Thyroid gland (tissue), 4 donors: ENCODE data around the gene UVSSA. TPM values are rescaled to one million over a fixed set of nuclear protein-coding genes. Genes with fewer than 3 reads are reported as not detected.

ENCODE experiments used
- DNase-seq, 2 donors: peaks; one replicate each; pipeline ENCODE4 v3.0.0-alpha.2; 2019
- H3K27ac ChIP-seq, 3 donors: fragments of 200-600 bp; sonication (generic); 1 replicate in 2 of 3; 2 replicates in 1 of 3; pipeline ENCODE4 v1.5.1; 2016 to 2019; ENCODE audit warnings: mild to moderate bottlenecking in 1 of 3, moderate library complexity in 1 of 3
- H3K27me3 ChIP-seq: fragments of 200-600 bp; sonication (generic); one replicate; pipeline ENCODE4 v1.5.1; 2019
- H3K36me3 ChIP-seq, 2 donors: fragments of 200-600 bp; sonication (generic); one replicate each; pipeline ENCODE4 v1.5.1; 2016 to 2019
- H3K4me1 ChIP-seq, 2 donors: fragments of 200-600 bp; sonication (generic); one replicate each; pipeline ENCODE4 v1.5.1; 2017 to 2019
- H3K4me3 ChIP-seq, 3 donors: fragments of 200-600 bp; sonication (generic); replicated peaks in 1 of 3; 1 replicate in 2 of 3; 2 replicates in 1 of 3; pipeline ENCODE4 v1.5.1; 2016; ENCODE audit warnings: mild to moderate bottlenecking in 1 of 3
- H3K9me3 ChIP-seq: fragments of 200-600 bp; sonication (generic); one replicate; pipeline ENCODE4 v1.5.1; 2017
- POLR2A ChIP-seq, 2 donors: fragments of 450-650 bp; IDR thresholded peaks; one replicate each; pipeline ENCODE4 v1.6.1; 2017; ENCODE audit warnings: antibody characterized with exemption in 2 of 2, mild to moderate bottlenecking in 2 of 2, moderate library complexity in 1 of 2
- WGBS, 2 donors: methylation state at CpG; one replicate each; pipeline ENCODE4 v1.1.5; 2017; 5-methylcytosine and 5-hydroxymethylcytosine counted together
- intact Hi-C: fragments of 100-400 bp; cut with DNase I; formaldehyde crosslinking; loops from one replicate; pipeline ENCODE4 v1.15.1; 2023
- total RNA-seq, 4 donors: library from RNA; depleted of rRNA; stranded (reverse); fragments of >200 nt; gene quantifications; one replicate each; pipeline ENCODE4 v1.2.3, GENCODE V29; 2016
- TF ChIP-seq, protein P1 (sequence below), 6 experiments: fragments of 200-600 bp in 3 of 6; fragments of 450-650 bp in 3 of 6; sonication (generic) in 3 of 6; IDR thresholded peaks; one replicate each; pipeline ENCODE4 v1.5.1; 2016 to 2019; ENCODE audit warnings: antibody characterized with exemption in 6 of 6, mild to moderate bottlenecking in 2 of 6, inconsistent platforms in 1 of 6, moderate library complexity in 1 of 6

The UVSSA gene
- total RNA-seq, 4 donors from 2014 or later = 16.7 to 38.7 (median 27.7) TPM

GRCh38 chr4:1405254-1405635, 58.2 kb downstream of the UVSSA start:
- 4 to 5% methylated on average over 20 to 26 of the region's 26 CpGs for WGBS, 2 donors
- H3K27me3 ChIP-seq = peaks cover 46% of the 10 kb centered on the region
- no peak for DNase-seq
- intact Hi-C loops = no loop called here
- peaks cover 0 to 10% of the 10 kb centered on the region in 2 donors for H3K4me1 ChIP-seq
- TF ChIP-seq, protein P1, sequence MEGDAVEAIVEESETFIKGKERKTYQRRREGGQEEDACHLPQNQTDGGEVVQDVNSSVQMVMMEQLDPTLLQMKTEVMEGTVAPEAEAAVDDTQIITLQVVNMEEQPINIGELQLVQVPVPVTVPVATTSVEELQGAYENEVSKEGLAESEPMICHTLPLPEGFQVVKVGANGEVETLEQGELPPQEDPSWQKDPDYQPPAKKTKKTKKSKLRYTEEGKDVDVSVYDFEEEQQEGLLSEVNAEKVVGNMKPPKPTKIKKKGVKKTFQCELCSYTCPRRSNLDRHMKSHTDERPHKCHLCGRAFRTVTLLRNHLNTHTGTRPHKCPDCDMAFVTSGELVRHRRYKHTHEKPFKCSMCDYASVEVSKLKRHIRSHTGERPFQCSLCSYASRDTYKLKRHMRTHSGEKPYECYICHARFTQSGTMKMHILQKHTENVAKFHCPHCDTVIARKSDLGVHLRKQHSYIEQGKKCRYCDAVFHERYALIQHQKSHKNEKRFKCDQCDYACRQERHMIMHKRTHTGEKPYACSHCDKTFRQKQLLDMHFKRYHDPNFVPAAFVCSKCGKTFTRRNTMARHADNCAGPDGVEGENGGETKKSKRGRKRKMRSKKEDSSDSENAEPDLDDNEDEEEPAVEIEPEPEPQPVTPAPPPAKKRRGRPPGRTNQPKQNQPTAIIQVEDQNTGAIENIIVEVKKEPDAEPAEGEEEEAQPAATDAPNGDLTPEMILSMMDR (IDR thresholded peaks at IDR 0.05) = no peak
- TF ChIP-seq POLR2A (IDR thresholded peaks at IDR 0.05) = no peak
- H3K9me3 ChIP-seq = no peaks in the 10 kb centered on the region
- no peak overlapping the region for H3K4me3 ChIP-seq
- H3K36me3 ChIP-seq = no peaks in the 10 kb centered on the region
- no peak overlapping the region for H3K27ac ChIP-seq

- Histone ChIP-seq H3K27ac (no peak overlapping the region), H3K36me3 (no peaks in the 10 kb centered on the region), H3K27me3 (peaks cover 46% of the 10 kb centered on the region), H3K9me3 (no peaks in the 10 kb centered on the region), H3K4me3 (no peak overlapping the region), H3K4me1 (peaks cover 0 to 10% of the 10 kb centered on the region in 2 donors)
- DNase-seq = no peak
- 4 to 10% methylated on average over 4 to 12 of the region's 90 CpGs for WGBS, 2 donors
- TF ChIP-seq, protein P1 (IDR thresholded peaks at IDR 0.05) = no peak
- TF ChIP-seq POLR2A (IDR thresholded peaks at IDR 0.05) = no peak
- intact Hi-C loops = no loop called here
Observed at GRCh38 chr4:1405636-1406393, 58.8 kb downstream of the UVSSA start.

DNA sequence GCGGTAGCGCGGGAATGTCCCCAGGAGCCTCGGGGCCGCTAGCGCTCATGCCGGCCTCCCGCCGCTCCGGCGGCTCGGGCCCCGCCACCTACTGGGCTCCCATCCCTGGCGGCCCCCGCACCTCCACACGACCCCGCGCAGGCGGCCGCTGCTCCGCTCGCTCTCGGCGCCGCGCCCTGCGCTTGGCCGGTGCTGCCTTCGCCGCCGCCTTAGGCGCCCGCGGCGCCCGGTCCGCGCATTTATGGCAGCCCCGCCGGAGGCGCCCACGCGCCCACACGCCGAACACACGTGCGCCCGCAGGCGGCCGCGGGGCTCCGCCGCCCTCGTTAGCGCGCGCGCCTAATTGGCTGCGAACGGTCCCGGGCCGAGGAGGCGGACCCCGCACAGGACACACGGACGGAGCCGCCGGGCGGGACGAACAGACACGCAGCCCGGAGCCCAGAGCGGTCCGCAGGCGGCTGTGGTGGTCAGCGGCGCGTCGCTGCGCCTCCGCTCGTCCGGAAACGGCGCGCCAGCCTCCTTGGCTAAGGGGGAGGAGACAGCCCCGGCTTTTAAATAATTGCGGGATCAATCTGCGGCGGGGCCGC, 59.5 kb downstream of the UVSSA start, which contains the start of gene NKX1-1:
Gene NKX1-1, minus strand, starts transcription at position 49 of the 587 bp plus-strand sequence. Its CDS starts 0 bp downstream, at position 49.
- Histone ChIP-seq H3K27me3 (peaks cover 44% of the 10 kb centered on the region), H3K9me3 (no peaks in the 10 kb centered on the region), H3K36me3 (no peaks in the 10 kb centered on the region), H3K4me1 (peaks cover 0 to 10% of the 10 kb centered on the region in 2 donors), H3K4me3 (no peak within 1 kb of the TSS), H3K27ac (no peak within 1 kb of the TSS)
- DNase-seq = no peak
- TF ChIP-seq, protein P1 (IDR thresholded peaks at IDR 0.05) = no peak
- no peak for TF ChIP-seq POLR2A (IDR thresholded peaks at IDR 0.05)
- 9% methylated on average over 9 of the region's 91 CpGs; no CpG with 5 or more reads in 1 of the 2 donors for WGBS, 2 donors
- intact Hi-C loops = no loop called here

DNA sequence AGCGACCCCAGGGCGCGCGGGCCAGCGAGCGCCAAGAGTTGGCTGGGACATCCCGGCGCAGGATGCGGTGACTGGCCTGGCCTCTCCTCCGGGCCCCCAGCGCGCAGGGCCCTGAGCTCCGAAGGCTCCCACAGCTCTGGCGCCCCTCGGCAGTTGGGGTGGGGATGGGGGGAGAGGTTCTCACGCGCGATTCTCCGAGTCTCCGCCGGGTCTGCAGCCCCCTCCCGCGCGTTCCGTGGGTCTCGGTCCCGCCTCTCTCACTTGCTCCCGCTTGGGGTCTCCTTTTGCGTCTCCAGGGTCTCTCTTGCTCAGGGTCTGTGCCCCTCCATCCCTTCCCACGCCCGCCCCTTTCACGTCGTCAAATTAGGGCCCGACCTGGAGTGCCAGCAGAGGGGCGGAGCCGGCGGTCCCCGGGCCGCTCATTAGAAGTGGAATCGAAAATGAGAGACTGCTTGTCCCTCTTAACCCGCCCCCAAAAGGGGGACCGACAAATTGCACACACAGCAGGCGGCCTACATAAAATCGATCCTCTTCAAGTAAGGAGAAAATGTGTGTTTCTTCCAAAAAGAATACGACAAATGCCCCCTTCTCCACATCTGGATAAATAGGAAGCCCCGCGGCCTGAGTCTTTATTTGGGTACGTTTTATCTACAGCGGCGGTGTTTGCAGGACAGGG, 60.1 kb downstream of the UVSSA start:
- TF ChIP-seq POLR2A (IDR thresholded peaks at IDR 0.05) = no peak
- TF ChIP-seq, protein P1 (IDR thresholded peaks at IDR 0.05) = no peak
- Histone ChIP-seq H3K27ac (no peak overlapping the region), H3K4me3 (no peak overlapping the region), H3K27me3 (peaks cover 38% of the 10 kb centered on the region), H3K4me1 (peaks cover 0 to 10% of the 10 kb centered on the region in 2 donors), H3K9me3 (no peaks in the 10 kb centered on the region), H3K36me3 (no peaks in the 10 kb centered on the region)
- no peak for DNase-seq
- intact Hi-C loops = no loop called here
- 6 to 9% methylated on average over 22 to 36 of the region's 50 CpGs for WGBS, 2 donors
